ENCODE measurements around the gene DCAF8L2. TPM values are rescaled to one million over a fixed set of nuclear protein-coding genes. Genes with fewer than 3 reads are reported as not detected.

The DCAF8L2 gene
- total RNA-seq, 1 experiment from 2014 or later, result not detected

- Histone ChIP-seq H2AK5ac (ENCODE audit: insufficient read length, low read length) (no peak overlapping the region), H3K9me3 (ENCODE audit: control insufficient read depth, low read depth, low read length) (no peaks in the 10 kb centered on the region), H3K18ac (ENCODE audit: insufficient read length, low read depth, low read length) (no peak overlapping the region), H3K23ac (ENCODE audit: insufficient read length, low read depth, low read length) (no peak overlapping the region), H3K4me1 (ENCODE audit: insufficient read depth, low read length) (no peaks in the 10 kb centered on the region), H4K8ac (replicated peaks; ENCODE audit: insufficient read length, low read depth, low read length) (no peak overlapping the region), H2BK5ac (ENCODE audit: insufficient read length, low read length) (no peak overlapping the region), H3K56ac (ENCODE audit: insufficient read length, low read depth, low read length) (no peak overlapping the region), H3T11ph (ENCODE audit: low read length) (no peak overlapping the region), H3K27me3 (ENCODE audit: insufficient read depth, low read length) (no peaks in the 10 kb centered on the region), H4K5ac (ENCODE audit: insufficient read length, low read depth, low read length) (no peak overlapping the region), H2BK12ac (ENCODE audit: insufficient read length, low read depth, low read length) (no peak overlapping the region), H3K9ac (ENCODE audit: extremely low read depth, insufficient read length, low read length) (no peak overlapping the region), H3K4ac (ENCODE audit: low read depth, low read length) (no peak overlapping the region), H3K4me2 (ENCODE audit: insufficient read depth, insufficient read length, low read length) (no peak overlapping the region), H3K14ac (ENCODE audit: insufficient read depth, low read length) (no peak overlapping the region), H2BK15ac (ENCODE audit: low read depth, low read length) (no peak overlapping the region), H3K23me2 (ENCODE audit: insufficient read length, low read depth, low read length, poor library complexity, severe bottlenecking) (no peaks in the 10 kb centered on the region), H3K79me1 (ENCODE audit: insufficient read depth, low read depth, low read length, poor library complexity, severe bottlenecking) (no peaks in the 10 kb centered on the region), H2BK20ac (ENCODE audit: low read depth, low read length, poor library complexity, severe bottlenecking) (no peak overlapping the region), H3K79me2 (ENCODE audit: insufficient read depth, low read length) (no peaks in the 10 kb centered on the region), H2BK120ac (ENCODE audit: low read depth, low read length, poor library complexity, severe bottlenecking) (no peak overlapping the region), H3K27ac (ENCODE audit: insufficient read length, low read depth, low read length) (no peak overlapping the region), H2AFZ (ENCODE audit: low read length) (no peak overlapping the region), H4K91ac (ENCODE audit: insufficient read length, low read depth, low read length) (no peak overlapping the region), H4K20me1 (ENCODE audit: control insufficient read depth, insufficient read depth, insufficient read length) (no peaks in the 10 kb centered on the region)
- no peak for DNase-seq
- Mint-ChIP-seq H3K4me1 (no peaks in the 10 kb centered on the region), H3K36me3 (ENCODE audit: insufficient read depth in 1 of 3, low read depth in 3 of 3) (no peaks in the 10 kb centered on the region; a peak in 1 of 7 replicates), H3K27ac (no peak overlapping the region), H3K9me3 (peaks cover 36% of the 10 kb centered on the region in 2 experiments), H3K27me3 (ENCODE audit: low read depth) (peaks cover 2% of the 10 kb centered on the region; the same call in 1 of the 2 replicates), H3K4me3 (no peak overlapping the region)
- WGBS (ENCODE audit: extremely low coverage, insufficient read length, low lambda C conversion rate), result no CpG with 5 or more reads among the region's 2 CpGs
- TF ChIP-seq, protein P1, sequence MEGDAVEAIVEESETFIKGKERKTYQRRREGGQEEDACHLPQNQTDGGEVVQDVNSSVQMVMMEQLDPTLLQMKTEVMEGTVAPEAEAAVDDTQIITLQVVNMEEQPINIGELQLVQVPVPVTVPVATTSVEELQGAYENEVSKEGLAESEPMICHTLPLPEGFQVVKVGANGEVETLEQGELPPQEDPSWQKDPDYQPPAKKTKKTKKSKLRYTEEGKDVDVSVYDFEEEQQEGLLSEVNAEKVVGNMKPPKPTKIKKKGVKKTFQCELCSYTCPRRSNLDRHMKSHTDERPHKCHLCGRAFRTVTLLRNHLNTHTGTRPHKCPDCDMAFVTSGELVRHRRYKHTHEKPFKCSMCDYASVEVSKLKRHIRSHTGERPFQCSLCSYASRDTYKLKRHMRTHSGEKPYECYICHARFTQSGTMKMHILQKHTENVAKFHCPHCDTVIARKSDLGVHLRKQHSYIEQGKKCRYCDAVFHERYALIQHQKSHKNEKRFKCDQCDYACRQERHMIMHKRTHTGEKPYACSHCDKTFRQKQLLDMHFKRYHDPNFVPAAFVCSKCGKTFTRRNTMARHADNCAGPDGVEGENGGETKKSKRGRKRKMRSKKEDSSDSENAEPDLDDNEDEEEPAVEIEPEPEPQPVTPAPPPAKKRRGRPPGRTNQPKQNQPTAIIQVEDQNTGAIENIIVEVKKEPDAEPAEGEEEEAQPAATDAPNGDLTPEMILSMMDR (conservative IDR thresholded peaks at IDR 0.05), result no peak
These were observed 10.5 kb downstream of the DCAF8L2 start for GRCh38 chrX:27600686-27601085.

All from H9 (cell line).